GM21528 (cell line): Measurements from ENCODE around the gene AHSG.

Experiments used
- ATAC-seq: cut with Tn5 transposase; IDR thresholded peaks from one replicate; pipeline ENCODE4 v1.9.1; 2021; ENCODE audit warnings: mild to moderate bottlenecking, moderate library complexity; ENCODE audit not compliant: unreplicated experiment, low FRiP score

Gene AHSG

GRCh38 chr3:186670155-186670554, 57.3 kb downstream of the AHSG start:
- ATAC-seq, result no peak
